Measurements from ENCODE around the gene TOR1B. TPM values are rescaled to one million over a fixed set of nuclear protein-coding genes. Genes with fewer than 3 reads are reported as not detected.

The TOR1B gene
- total RNA-seq, 2 donors from 2014 or later = 15.2 to 16.9 TPM

- H3K36me3 Mint-ChIP-seq (ENCODE audit: low read depth) = peaks cover 49% of the 10 kb centered on the region
- TF ChIP-seq CTCF (conservative IDR thresholded peaks at IDR 0.05) = no peak
These were observed 51.7 kb downstream of the TOR1B start for GRCh38 chr9:129854588-129855110.

GRCh38 chr9:129857207-129857606 is 54.2 kb downstream of the TOR1B start:
- DNase-seq = no peak
- no peaks in the 10 kb centered on the region for H3K9me3 ChIP-seq (ENCODE audit: control insufficient read depth, low read length)
- Mint-ChIP-seq H3K4me1 (no peaks in the 10 kb centered on the region), H3K9me3 (no peaks in the 10 kb centered on the region), H3K4me3 (no peak overlapping the region), H3K36me3 (ENCODE audit: low read depth) (peaks cover 45% of the 10 kb centered on the region), H3K27me3 (ENCODE audit: insufficient read depth) (no peaks in the 10 kb centered on the region), H3K27ac (no peak overlapping the region)
- peaks cover 31% of the 10 kb centered on the region for H3K36me3 ChIP-seq (ENCODE audit: control insufficient read depth, insufficient read depth, low read length)
- H3K27ac ChIP-seq (ENCODE audit: low read depth, low read length) = no peak overlapping the region
- no peaks in the 10 kb centered on the region for H3K4me1 ChIP-seq (ENCODE audit: control insufficient read depth, insufficient read depth, low read length)
- WGBS, 2 experiments (ENCODE audit: insufficient coverage in 1 of 2, insufficient read length in 1 of 2) = 95 to 100% methylated on average over 4 to 7 of the region's 7 CpGs
- no peak for TF ChIP-seq CTCF (conservative IDR thresholded peaks at IDR 0.05)
- no peak overlapping the region for H3K9ac ChIP-seq (ENCODE audit: extremely low read depth, low read length, poor library complexity, severe bottlenecking)
- H3K4me3 ChIP-seq (ENCODE audit: low read length) = no peak overlapping the region
- H3K27me3 ChIP-seq (ENCODE audit: control insufficient read depth, insufficient read depth, low read length, poor library complexity, severe bottlenecking) = no peaks in the 10 kb centered on the region

More at GRCh38 chr9:129854588-129855110, 51.7 kb downstream of the TOR1B start:
- WGBS, 2 experiments (ENCODE audit: insufficient coverage in 1 of 2, insufficient read length in 1 of 2) = 80 to 95% methylated on average over 1 to 4 of the region's 4 CpGs
- DNase-seq = no peak
- Mint-ChIP-seq H3K27me3 (ENCODE audit: insufficient read depth) (no peaks in the 10 kb centered on the region), H3K4me3 (no peak overlapping the region), H3K27ac (no peak overlapping the region), H3K9me3 (no peaks in the 10 kb centered on the region), H3K4me1 (no peaks in the 10 kb centered on the region)
- no peaks in the 10 kb centered on the region for H3K9me3 ChIP-seq (ENCODE audit: control insufficient read depth, low read length)
- H3K9ac ChIP-seq (ENCODE audit: extremely low read depth, low read length, poor library complexity, severe bottlenecking) = no peak overlapping the region
- H3K4me1 ChIP-seq (ENCODE audit: control insufficient read depth, insufficient read depth, low read length) = no peaks in the 10 kb centered on the region
- H3K36me3 ChIP-seq (ENCODE audit: control insufficient read depth, insufficient read depth, low read length) = peaks cover 34% of the 10 kb centered on the region
- H3K27me3 ChIP-seq (ENCODE audit: control insufficient read depth, insufficient read depth, low read length, poor library complexity, severe bottlenecking) = no peaks in the 10 kb centered on the region
- H3K27ac ChIP-seq (ENCODE audit: low read depth, low read length) = no peak overlapping the region
- H3K4me3 ChIP-seq (ENCODE audit: low read length) = no peak overlapping the region

GRCh38 chr9:129858167-129858962 is 55.4 kb downstream of the TOR1B start:
- Histone ChIP-seq H3K27me3 (ENCODE audit: control insufficient read depth, insufficient read depth, low read length, poor library complexity, severe bottlenecking) (no peaks in the 10 kb centered on the region), H3K9ac (ENCODE audit: extremely low read depth, low read length, poor library complexity, severe bottlenecking) (no peak overlapping the region), H3K4me3 (ENCODE audit: low read length) (no peak overlapping the region), H3K36me3 (ENCODE audit: control insufficient read depth, insufficient read depth, low read length) (peaks cover 24% of the 10 kb centered on the region), H3K27ac (ENCODE audit: low read depth, low read length) (no peak overlapping the region), H3K9me3 (ENCODE audit: control insufficient read depth, low read length) (no peaks in the 10 kb centered on the region), H3K4me1 (ENCODE audit: control insufficient read depth, insufficient read depth, low read length) (no peaks in the 10 kb centered on the region)
- H3K27ac Mint-ChIP-seq = no peak overlapping the region
- no peak for DNase-seq
- H3K4me1 Mint-ChIP-seq = no peaks in the 10 kb centered on the region
- no peaks in the 10 kb centered on the region for H3K27me3 Mint-ChIP-seq (ENCODE audit: insufficient read depth)
- H3K36me3 Mint-ChIP-seq (ENCODE audit: low read depth) = peaks cover 44% of the 10 kb centered on the region
- 81 to 82% methylated on average over 7 to 11 of the region's 11 CpGs for WGBS, 2 experiments (ENCODE audit: insufficient coverage in 1 of 2, insufficient read length in 1 of 2)
- no peak for TF ChIP-seq CTCF (conservative IDR thresholded peaks at IDR 0.05)
- H3K4me3 Mint-ChIP-seq = no peak overlapping the region
- H3K9me3 Mint-ChIP-seq = no peaks in the 10 kb centered on the region

Other genes starting within 250 kb of the TOR1B start
- gene C9orf50, start 182.1 kb upstream of the TOR1B start, total RNA-seq = not detected
- gene NTMT1, start 177.0 kb upstream of the TOR1B start, total RNA-seq = 10 to 100 TPM; 39.6 to 49.1 TPM
- gene ASB6, start 161.0 kb upstream of the TOR1B start, total RNA-seq = 10 to 100 TPM; 19.8 to 20.2 TPM
- 1 to 10 TPM; 1.0 to 3.8 TPM for gene PRRX2, start 137.5 kb upstream of the TOR1B start, total RNA-seq
- under 1 TPM; 0.29 to 0.62 TPM for gene PTGES, start 50.1 kb upstream of the TOR1B start, total RNA-seq
- gene TOR1A, start 21.0 kb downstream of the TOR1B start, total RNA-seq = 10 to 100 TPM; 48.4 to 49.9 TPM
- 10 to 100 TPM; 29.9 to 34.1 TPM for gene C9orf78, start 32.1 kb downstream of the TOR1B start, total RNA-seq
- 10 to 100 TPM; 24.4 to 25.8 TPM for gene USP20, start 32.3 kb downstream of the TOR1B start, total RNA-seq
- gene FNBP1, start 240.0 kb downstream of the TOR1B start, total RNA-seq = 10 to 100 TPM; 41.4 to 43.3 TPM

Measured in endodermal cell (in vitro differentiated cells).